GM12865 (cell line): ENCODE data around the gene MAP4K4.
A peak's percentile ranks its signal among the peaks of the same experiment; 100 is the strongest.

ENCODE experiments used
- DNase-seq: peaks from one replicate; pipeline ENCODE4 v3.0.0; 2010; ENCODE audit warnings: low read depth
- H3K4me3 ChIP-seq: 2 replicates; pipeline ENCODE4 v1.5.1; 2011; ENCODE audit warnings: mild to moderate bottlenecking, low read depth, low read length, control low read depth
- CTCF ChIP-seq: IDR thresholded peaks from 2 replicates; pipeline ENCODE4 v1.5.1; 2011; ENCODE audit warnings: low read length, control low read depth, low read depth, inconsistent platforms; ENCODE audit not compliant: insufficient read depth; ENCODE audit errors: missing control alignments

Gene MAP4K4

GRCh38 chr2:101667823-101668222 lies 29.7 kb upstream of the MAP4K4 start:
- TF ChIP-seq CTCF: no peak
- no peak overlapping the region for H3K4me3 ChIP-seq
- DNase-seq: no peak

DNA sequence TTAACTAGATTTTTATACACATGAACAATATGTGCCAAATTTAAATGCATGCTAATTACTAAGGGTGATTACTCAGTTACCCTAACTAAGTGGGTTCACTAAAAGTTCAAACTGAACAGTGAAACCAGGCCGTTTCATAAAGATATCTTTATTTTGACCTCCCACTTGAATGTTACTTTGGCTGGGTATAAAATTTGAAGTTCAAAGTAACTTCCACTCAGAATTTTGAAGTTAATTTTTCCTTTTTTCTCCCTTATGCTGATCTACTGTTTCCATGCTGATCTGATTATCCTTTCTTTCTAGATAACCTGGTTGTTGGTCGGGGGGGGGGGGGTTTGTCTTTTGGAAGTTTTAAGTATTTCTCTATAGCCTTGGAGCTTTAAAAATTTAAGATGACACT lies 25.5 kb upstream of the MAP4K4 start:
- DNase-seq: no peak
- H3K4me3 ChIP-seq: no peak overlapping the region
- no peak for TF ChIP-seq CTCF

GRCh38 chr2:101673920-101674319 lies 23.6 kb upstream of the MAP4K4 start:
- DNase-seq: no peak
- TF ChIP-seq CTCF: no peak
- H3K4me3 ChIP-seq: no peak overlapping the region

DNA sequence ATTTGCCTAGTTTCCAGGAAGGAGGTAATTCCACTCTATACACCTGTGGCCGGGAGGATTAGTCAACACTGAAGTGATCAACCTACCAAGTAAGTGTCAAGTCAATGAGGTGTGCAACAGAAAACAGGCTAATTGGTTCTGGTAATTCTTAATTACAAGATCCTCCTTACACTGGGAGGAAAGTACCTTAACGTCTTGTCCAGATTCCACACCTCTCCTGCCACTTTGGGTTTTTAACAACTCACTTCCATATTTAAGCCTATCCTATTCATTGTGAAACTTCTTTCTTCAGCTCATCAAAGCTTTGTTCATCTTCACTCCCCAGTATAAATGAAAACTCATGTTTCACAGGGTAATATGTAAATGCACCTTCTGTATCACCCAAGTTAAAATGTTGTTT lies 22.0 kb upstream of the MAP4K4 start:
- DNase-seq: peak; percentile 72
- H3K4me3 ChIP-seq: no peak overlapping the region
- TF ChIP-seq CTCF: no peak

DNA sequence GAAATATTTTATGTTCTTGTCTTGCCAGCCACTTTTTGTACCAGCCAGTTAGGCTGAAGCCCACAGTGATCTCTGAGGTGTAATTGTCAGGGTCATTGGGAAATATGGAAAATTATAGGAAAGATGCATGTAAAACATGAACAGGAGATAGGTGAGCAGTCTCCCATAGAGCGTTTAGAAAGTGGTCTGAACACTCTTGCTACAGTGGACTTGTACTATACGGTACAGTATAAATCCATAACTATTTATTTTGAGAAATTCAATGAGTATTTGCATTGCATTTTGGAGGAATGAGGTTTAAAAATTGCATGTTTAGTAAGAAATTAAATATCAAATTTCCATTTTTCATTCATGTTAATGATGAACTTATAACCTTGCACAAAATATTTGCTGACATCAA lies 20.8 kb upstream of the MAP4K4 start:
- DNase-seq: no peak
- TF ChIP-seq CTCF: no peak
- H3K4me3 ChIP-seq: no peak overlapping the region

- no peak overlapping the region for H3K4me3 ChIP-seq
- no peak for TF ChIP-seq CTCF
- DNase-seq: no peak
Observed at GRCh38 chr2:101677658-101678057, 19.8 kb upstream of the MAP4K4 start.

DNA sequence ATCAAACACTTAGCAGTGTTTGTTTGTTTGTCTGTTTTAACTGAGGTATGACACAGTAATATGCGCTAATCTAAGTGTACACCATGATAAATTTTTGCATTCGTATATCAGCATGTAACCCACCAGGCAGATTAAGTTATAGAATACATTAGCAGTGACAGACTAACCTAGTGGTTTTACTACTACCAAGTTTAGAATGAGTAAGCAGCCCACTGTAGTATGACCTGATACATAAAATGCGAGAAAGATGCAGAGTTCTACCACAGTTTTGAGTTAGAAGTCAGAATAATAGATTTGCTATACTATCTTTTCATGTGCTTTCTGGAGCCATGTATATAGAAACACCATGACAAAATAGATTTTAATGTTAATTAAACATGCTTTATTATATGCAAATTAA lies 19.1 kb upstream of the MAP4K4 start:
- DNase-seq: no peak
- no peak for TF ChIP-seq CTCF
- no peak overlapping the region for H3K4me3 ChIP-seq
